Heart left ventricle (tissue), 13 donors: ENCODE data around the gene CDX1.

Experiments
- POLR2A ChIP-seq, 2 donors: fragments of 450-650 bp; IDR thresholded peaks; one replicate each; pipeline ENCODE4 v1.6.1; 2017; ENCODE audit warnings: antibody characterized with exemption in 2 of 2, mild to moderate bottlenecking in 2 of 2, moderate library complexity in 2 of 2
- TF ChIP-seq, protein P1 (sequence below), 12 donors: fragments of 200-600 bp; sonication (generic) in 4 of 12; IDR thresholded peaks; one replicate each; pipeline versions ENCODE4 v1.5.0 to v1.8.0; 2018 to 2022; ENCODE audit warnings: antibody characterized with exemption in 12 of 12, mild to moderate bottlenecking in 5 of 12
- donor health status: ischemic (EF 13 %, LVEDD 7.1; RV severe dilation, severe dysfunction).
- donor health status: DM: no; HTN: yes; CAD: no.
- donor health status: DM: no; HTN: no; CAD: no.
- donor health status: ischemic (EF 25% LVEDD 6.9; RV normal size, moderate dysfunction).
- donor health status: ischemic (EF 25% LVEDD 5.7; RV mildly dilated, moderate dysfunction).
- donor health status: ischemic (EF 35%, LVEDD 5.7; RV mildly dilated, moderate dysfunction).
- donor health status: nonischemic (EF 11% LVEDD 7.7; RV severe dilation, severe dysfunction).
- donor health status: DM: yes; HTN: yes; CAD: no.
- donor health status: PGD.
- donor health status: ischemic (EF 29% LVEDD 5.4; RV normal size, mild dysfunction).
- donor health status: nonischemic (EF 23%, LVEDD 6.1; RV moderate dilation, normal function).

DNA sequence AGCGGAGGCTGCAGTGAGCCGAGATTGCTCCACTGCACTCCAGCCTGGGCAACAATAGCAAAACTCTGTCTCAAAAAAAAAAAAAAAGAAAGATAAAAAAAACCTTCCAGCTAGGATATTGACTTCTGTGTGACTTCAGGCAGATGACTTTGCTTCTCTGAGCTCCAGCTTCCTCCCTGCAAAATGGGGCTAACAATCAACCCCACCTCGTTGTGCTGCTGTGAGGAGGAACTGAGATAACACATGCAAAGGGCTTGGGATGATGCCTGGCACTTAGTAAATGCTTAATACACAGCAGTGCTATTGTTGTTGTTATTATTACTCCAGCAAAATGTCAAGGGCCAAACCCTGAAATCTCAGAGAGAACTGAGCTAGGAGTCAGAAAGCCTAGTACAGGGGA, 3.5 kb upstream of the CDX1 start:
- TF ChIP-seq, protein P1, sequence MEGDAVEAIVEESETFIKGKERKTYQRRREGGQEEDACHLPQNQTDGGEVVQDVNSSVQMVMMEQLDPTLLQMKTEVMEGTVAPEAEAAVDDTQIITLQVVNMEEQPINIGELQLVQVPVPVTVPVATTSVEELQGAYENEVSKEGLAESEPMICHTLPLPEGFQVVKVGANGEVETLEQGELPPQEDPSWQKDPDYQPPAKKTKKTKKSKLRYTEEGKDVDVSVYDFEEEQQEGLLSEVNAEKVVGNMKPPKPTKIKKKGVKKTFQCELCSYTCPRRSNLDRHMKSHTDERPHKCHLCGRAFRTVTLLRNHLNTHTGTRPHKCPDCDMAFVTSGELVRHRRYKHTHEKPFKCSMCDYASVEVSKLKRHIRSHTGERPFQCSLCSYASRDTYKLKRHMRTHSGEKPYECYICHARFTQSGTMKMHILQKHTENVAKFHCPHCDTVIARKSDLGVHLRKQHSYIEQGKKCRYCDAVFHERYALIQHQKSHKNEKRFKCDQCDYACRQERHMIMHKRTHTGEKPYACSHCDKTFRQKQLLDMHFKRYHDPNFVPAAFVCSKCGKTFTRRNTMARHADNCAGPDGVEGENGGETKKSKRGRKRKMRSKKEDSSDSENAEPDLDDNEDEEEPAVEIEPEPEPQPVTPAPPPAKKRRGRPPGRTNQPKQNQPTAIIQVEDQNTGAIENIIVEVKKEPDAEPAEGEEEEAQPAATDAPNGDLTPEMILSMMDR (IDR thresholded peaks at IDR 0.05) = no peak
- TF ChIP-seq POLR2A (IDR thresholded peaks at IDR 0.05) = no peak
